ENCODE results near the gene RANBP10. TPM values are rescaled to one million over a fixed set of nuclear protein-coding genes. Genes with fewer than 3 reads are reported as not detected.

RANBP10 gene
- total RNA-seq, 1 donor from 2014 or later, result 11.4 TPM

DNA sequence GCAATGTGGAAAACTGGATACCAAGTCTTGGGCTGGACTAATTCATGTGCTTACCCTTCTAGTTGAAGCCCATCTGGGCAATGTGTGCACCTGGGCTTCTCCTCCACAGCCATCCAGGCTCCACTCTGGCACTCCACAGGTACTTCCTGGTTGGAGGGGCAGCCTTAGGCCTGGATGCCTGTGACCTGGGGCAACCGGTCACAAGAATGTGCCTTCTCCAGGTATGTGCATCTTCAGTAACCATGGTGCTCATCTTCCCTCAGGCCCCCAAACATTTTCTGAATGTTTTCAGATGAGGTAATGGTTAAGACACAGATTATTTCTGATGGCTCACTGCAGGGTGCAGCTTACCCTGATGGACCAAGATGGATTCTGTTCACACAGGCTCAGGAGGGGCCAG, 128.6 kb downstream of the RANBP10 start:
- H4K20me1 ChIP-seq (ENCODE audit: low read depth), result no peaks in the 10 kb centered on the region
- no peak overlapping the region for H2AFZ ChIP-seq (replicated peaks)
- no peaks in the 10 kb centered on the region for H3K36me3 ChIP-seq
- no peak overlapping the region for H3K27ac ChIP-seq
- no peak for DNase-seq (ENCODE audit: low spot score)
- TF ChIP-seq CTCF (IDR thresholded peaks at IDR 0.05) (no peak), EZH2phosphoT487 (IDR thresholded peaks at IDR 0.05) (no peak), EZH2 (IDR thresholded peaks at IDR 0.05) (no peak)
- H3K4me3 Mint-ChIP-seq, result no peak overlapping the region
- H3K27ac Mint-ChIP-seq, result no peak overlapping the region
- no peak overlapping the region for H3K4me2 ChIP-seq
- H3K9ac ChIP-seq, result no peak overlapping the region
- peaks cover 8% of the 10 kb centered on the region for H3K4me1 Mint-ChIP-seq
- H3K27me3 ChIP-seq, result no peaks in the 10 kb centered on the region
- H3K9me3 Mint-ChIP-seq, result no peaks in the 10 kb centered on the region
- no peaks in the 10 kb centered on the region for H3F3A ChIP-seq (ENCODE audit: low read depth)
- H3K4me3 ChIP-seq, result no peak overlapping the region
- no peaks in the 10 kb centered on the region for H3K79me2 ChIP-seq (ENCODE audit: low read depth)
- peaks cover 6% of the 10 kb centered on the region for H3K36me3 Mint-ChIP-seq
- no peaks in the 10 kb centered on the region for H3K9me3 ChIP-seq (ENCODE audit: low read depth)
- peaks cover 4% of the 10 kb centered on the region for H3K27me3 Mint-ChIP-seq (ENCODE audit: insufficient read depth, low read depth)
- H3K4me1 ChIP-seq, result no peaks in the 10 kb centered on the region

- no peak overlapping the region for H3K27ac Mint-ChIP-seq
- TF ChIP-seq EZH2phosphoT487 (IDR thresholded peaks at IDR 0.05) (no peak), CTCF (IDR thresholded peaks at IDR 0.05) (no peak), EZH2 (IDR thresholded peaks at IDR 0.05) (no peak)
- H3K79me2 ChIP-seq (ENCODE audit: low read depth), result no peaks in the 10 kb centered on the region
- H3K4me3 ChIP-seq, result no peak overlapping the region
- no peaks in the 10 kb centered on the region for H3K27me3 ChIP-seq
- no peak overlapping the region for H3K9ac ChIP-seq
- H3K4me2 ChIP-seq, result no peak overlapping the region
- no peak overlapping the region for H2AFZ ChIP-seq (replicated peaks)
- no peak overlapping the region for H3K4me3 Mint-ChIP-seq
- no peaks in the 10 kb centered on the region for H3K9me3 ChIP-seq (ENCODE audit: low read depth)
- peaks cover 4% of the 10 kb centered on the region for H3K27me3 Mint-ChIP-seq (ENCODE audit: insufficient read depth, low read depth)
- H3K27ac ChIP-seq, result no peak overlapping the region
- H3F3A ChIP-seq (ENCODE audit: low read depth), result no peaks in the 10 kb centered on the region
- H3K4me1 Mint-ChIP-seq, result peaks cover 12% of the 10 kb centered on the region
- H3K36me3 ChIP-seq, result no peaks in the 10 kb centered on the region
- no peaks in the 10 kb centered on the region for H3K9me3 Mint-ChIP-seq
- peaks cover 6% of the 10 kb centered on the region for H3K36me3 Mint-ChIP-seq
- no peaks in the 10 kb centered on the region for H4K20me1 ChIP-seq (ENCODE audit: low read depth)
- no peak for DNase-seq (ENCODE audit: low spot score)
- no peaks in the 10 kb centered on the region for H3K4me1 ChIP-seq
These were observed 129.4 kb downstream of the RANBP10 start for GRCh38 chr16:67676939-67677338.

GRCh38 chr16:67676516-67676915, 129.8 kb downstream of the RANBP10 start:
- DNase-seq (ENCODE audit: low spot score), result no peak
- Mint-ChIP-seq H3K4me1 (peaks cover 12% of the 10 kb centered on the region), H3K27ac (no peak overlapping the region), H3K36me3 (peaks cover 6% of the 10 kb centered on the region), H3K27me3 (ENCODE audit: insufficient read depth, low read depth) (peaks cover 4% of the 10 kb centered on the region), H3K9me3 (no peaks in the 10 kb centered on the region), H3K4me3 (no peak overlapping the region)
- no peak overlapping the region for H2AFZ ChIP-seq (replicated peaks)
- no peaks in the 10 kb centered on the region for H3K27me3 ChIP-seq
- H3K27ac ChIP-seq, result no peak overlapping the region
- H3K4me2 ChIP-seq, result no peak overlapping the region
- no peaks in the 10 kb centered on the region for H3K9me3 ChIP-seq (ENCODE audit: low read depth)
- H3K79me2 ChIP-seq (ENCODE audit: low read depth), result no peaks in the 10 kb centered on the region
- H3K4me1 ChIP-seq, result no peaks in the 10 kb centered on the region
- no peaks in the 10 kb centered on the region for H3K36me3 ChIP-seq
- H3K4me3 ChIP-seq, result no peak overlapping the region
- no peaks in the 10 kb centered on the region for H3F3A ChIP-seq (ENCODE audit: low read depth)
- no peak for TF ChIP-seq EZH2phosphoT487 (IDR thresholded peaks at IDR 0.05)
- no peak for TF ChIP-seq CTCF (IDR thresholded peaks at IDR 0.05)
- no peak for TF ChIP-seq EZH2 (IDR thresholded peaks at IDR 0.05)
- no peaks in the 10 kb centered on the region for H4K20me1 ChIP-seq (ENCODE audit: low read depth)
- H3K9ac ChIP-seq, result no peak overlapping the region
